Ascending aorta (tissue), 2 donors: ENCODE data around the gene ZNF212. TPM values are rescaled to one million over a fixed set of nuclear protein-coding genes. Genes with fewer than 3 reads are reported as not detected.
A peak's percentile ranks its signal among the peaks of the same experiment; 100 is the strongest.

Experiments used
- DNase-seq, 2 donors: peaks; one replicate each; pipeline ENCODE4 v3.0.0-alpha.2; 2019; ENCODE audit warnings: low spot score in 2 of 2
- H3K27ac ChIP-seq, 2 donors: fragments of 200-600 bp; sonication (generic); one replicate each; pipeline ENCODE4 v1.5.1; 2016 to 2017; ENCODE audit warnings: mild to moderate bottlenecking in 1 of 2
- H3K27me3 ChIP-seq: fragments of 200-600 bp; sonication (generic); one replicate; pipeline ENCODE4 v1.5.1; 2017
- H3K36me3 ChIP-seq, 2 donors: fragments of 200-600 bp; sonication (generic); one replicate each; pipeline ENCODE4 v1.5.1; 2016
- H3K4me1 ChIP-seq, 2 donors: fragments of 200-600 bp; sonication (generic); one replicate each; pipeline ENCODE4 v1.5.1; 2016 to 2017; ENCODE audit warnings: mild to moderate bottlenecking in 1 of 2
- H3K4me3 ChIP-seq, 2 donors: fragments of 200-600 bp; sonication (generic); one replicate each; pipeline ENCODE4 v1.5.1; 2016 to 2017; ENCODE audit warnings: mild to moderate bottlenecking in 1 of 2
- H3K9me3 ChIP-seq, 2 donors: fragments of 200-600 bp; sonication (generic); one replicate each; pipeline ENCODE4 v1.5.1; 2016
- intact Hi-C: fragments of 100-400 bp; cut with DNase I; formaldehyde crosslinking; loops from one replicate; pipeline ENCODE4 v1.15.1; 2023
- total RNA-seq: library from RNA; depleted of rRNA; stranded (reverse); fragments of >200 nt; gene quantifications from one replicate; pipeline ENCODE4 v1.1.0, GENCODE V29; 2016
- TF ChIP-seq, protein P1 (sequence below), 3 experiments: fragments of 200-600 bp in 2 of 3; fragments of 450-650 bp in 1 of 3; sonication (generic) in 2 of 3; IDR thresholded peaks; one replicate each; pipeline ENCODE4 v1.5.1; 2016 to 2019; ENCODE audit warnings: antibody characterized with exemption in 3 of 3, mild to moderate bottlenecking in 1 of 3, moderate library complexity in 1 of 3

ZNF212 gene
- total RNA-seq, 1 donor from 2014 or later = 5.2 TPM

DNA sequence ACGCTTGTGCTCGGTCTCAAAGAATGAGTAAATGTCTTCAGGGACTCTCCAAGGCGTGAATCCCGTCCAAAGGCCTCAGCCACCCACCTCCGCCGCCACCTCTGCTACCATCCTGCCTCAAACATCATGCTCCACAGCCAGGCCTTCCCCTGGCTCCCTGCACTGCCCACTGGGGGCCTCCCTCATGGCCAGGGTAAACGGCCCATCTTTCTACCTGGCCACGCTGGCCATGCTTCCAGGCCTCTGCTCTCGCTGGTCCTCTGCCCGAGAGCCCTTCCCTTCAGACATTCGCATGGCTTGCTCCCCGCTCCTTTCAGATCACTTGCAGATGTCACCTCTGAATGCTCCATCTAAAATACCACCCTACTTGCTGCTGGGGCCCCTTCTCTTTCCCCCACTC is 62.8 kb downstream of the ZNF212 start:
- no peaks in the 10 kb centered on the region for H3K36me3 ChIP-seq
- DNase-seq = peak in 1 of 2 donors; percentile 24
- no peaks in the 10 kb centered on the region for H3K4me1 ChIP-seq
- intact Hi-C loops = no loop called here
- TF ChIP-seq, protein P1, sequence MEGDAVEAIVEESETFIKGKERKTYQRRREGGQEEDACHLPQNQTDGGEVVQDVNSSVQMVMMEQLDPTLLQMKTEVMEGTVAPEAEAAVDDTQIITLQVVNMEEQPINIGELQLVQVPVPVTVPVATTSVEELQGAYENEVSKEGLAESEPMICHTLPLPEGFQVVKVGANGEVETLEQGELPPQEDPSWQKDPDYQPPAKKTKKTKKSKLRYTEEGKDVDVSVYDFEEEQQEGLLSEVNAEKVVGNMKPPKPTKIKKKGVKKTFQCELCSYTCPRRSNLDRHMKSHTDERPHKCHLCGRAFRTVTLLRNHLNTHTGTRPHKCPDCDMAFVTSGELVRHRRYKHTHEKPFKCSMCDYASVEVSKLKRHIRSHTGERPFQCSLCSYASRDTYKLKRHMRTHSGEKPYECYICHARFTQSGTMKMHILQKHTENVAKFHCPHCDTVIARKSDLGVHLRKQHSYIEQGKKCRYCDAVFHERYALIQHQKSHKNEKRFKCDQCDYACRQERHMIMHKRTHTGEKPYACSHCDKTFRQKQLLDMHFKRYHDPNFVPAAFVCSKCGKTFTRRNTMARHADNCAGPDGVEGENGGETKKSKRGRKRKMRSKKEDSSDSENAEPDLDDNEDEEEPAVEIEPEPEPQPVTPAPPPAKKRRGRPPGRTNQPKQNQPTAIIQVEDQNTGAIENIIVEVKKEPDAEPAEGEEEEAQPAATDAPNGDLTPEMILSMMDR (IDR thresholded peaks at IDR 0.05) = no peak
- no peak overlapping the region for H3K27ac ChIP-seq
- no peaks in the 10 kb centered on the region for H3K27me3 ChIP-seq
- no peaks in the 10 kb centered on the region for H3K9me3 ChIP-seq
- no peak overlapping the region for H3K4me3 ChIP-seq

DNA sequence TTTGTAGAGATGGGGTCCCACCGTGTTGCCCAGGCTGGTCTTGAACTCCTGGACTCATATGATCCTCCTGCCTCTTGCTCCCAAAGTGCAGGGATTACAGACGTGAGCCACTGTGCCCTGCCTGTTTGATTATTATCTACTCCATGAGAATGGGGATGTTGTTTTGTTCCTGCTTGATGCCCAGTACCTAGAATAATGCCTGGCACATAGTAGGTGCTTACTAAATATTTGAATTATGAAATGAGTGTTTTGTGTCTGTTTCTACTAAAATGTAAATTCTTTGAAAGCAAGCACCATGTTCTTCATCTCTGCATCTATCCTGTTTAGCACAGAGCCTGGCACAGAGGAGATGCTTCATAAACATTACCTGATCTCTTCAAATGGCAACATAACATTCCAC is 63.4 kb downstream of the ZNF212 start:
- Histone ChIP-seq H3K27ac (no peak overlapping the region), H3K4me3 (no peak overlapping the region), H3K36me3 (no peaks in the 10 kb centered on the region), H3K27me3 (no peaks in the 10 kb centered on the region), H3K4me1 (no peaks in the 10 kb centered on the region), H3K9me3 (no peaks in the 10 kb centered on the region)
- no peak for DNase-seq
- intact Hi-C loops = no loop called here
- TF ChIP-seq, protein P1 (IDR thresholded peaks at IDR 0.05) = no peak

DNA sequence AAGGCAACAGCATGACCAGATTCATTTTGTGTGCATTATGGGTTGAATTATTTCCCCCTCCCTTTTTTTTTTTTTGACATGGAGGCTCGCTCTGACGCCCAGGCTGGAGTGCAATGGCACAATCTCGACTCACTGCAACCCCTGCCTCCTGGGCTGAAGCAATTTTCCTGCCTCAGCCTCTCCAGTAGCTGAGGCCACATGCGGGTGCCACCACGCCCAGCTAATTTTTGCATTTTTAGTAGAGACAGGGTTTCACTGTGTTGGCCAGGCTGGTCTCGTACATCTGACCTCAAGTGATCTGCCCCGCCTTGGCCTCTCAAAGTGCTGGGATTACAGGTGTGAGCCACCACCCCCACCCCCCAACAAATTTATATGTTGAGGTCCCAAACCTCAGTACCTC is 64.6 kb downstream of the ZNF212 start:
- intact Hi-C loops = no loop called here
- no peak overlapping the region for H3K27ac ChIP-seq

More for the DNA sequence above, 64.6 kb downstream of the ZNF212 start:
- DNase-seq = peak in 1 of 2 donors; percentile 24
- Histone ChIP-seq H3K36me3 (no peaks in the 10 kb centered on the region), H3K27me3 (no peaks in the 10 kb centered on the region), H3K9me3 (no peaks in the 10 kb centered on the region), H3K4me1 (no peaks in the 10 kb centered on the region), H3K4me3 (no peak overlapping the region)
- TF ChIP-seq, protein P1 (IDR thresholded peaks at IDR 0.05) = no peak

Other genes starting within 250 kb of the ZNF212 start
- gene PDIA4, start 211.1 kb upstream of the ZNF212 start, total RNA-seq = 129 TPM
- 8.4 TPM for gene ZNF786, start 148.9 kb upstream of the ZNF212 start, total RNA-seq
- not detected for gene ZNF425, start 113.3 kb upstream of the ZNF212 start, total RNA-seq
- 19.6 TPM for gene ZNF398, start 92.2 kb upstream of the ZNF212 start, total RNA-seq
- gene ZNF282, start 44.1 kb upstream of the ZNF212 start, total RNA-seq = 17.9 TPM
- gene ZNF783, start 22.5 kb downstream of the ZNF212 start, total RNA-seq = 25.7 TPM
- gene ZNF777, start 221.4 kb downstream of the ZNF212 start, total RNA-seq = 13.4 TPM